GM18519 (cell line): ENCODE results near the gene CEP112.

ENCODE experiments used
- ATAC-seq: cut with Tn5 transposase; IDR thresholded peaks from one replicate; pipeline ENCODE4 v1.9.1; 2021; ENCODE audit warnings: mild to moderate bottlenecking, moderate library complexity; ENCODE audit not compliant: unreplicated experiment, low FRiP score

The CEP112 gene

DNA sequence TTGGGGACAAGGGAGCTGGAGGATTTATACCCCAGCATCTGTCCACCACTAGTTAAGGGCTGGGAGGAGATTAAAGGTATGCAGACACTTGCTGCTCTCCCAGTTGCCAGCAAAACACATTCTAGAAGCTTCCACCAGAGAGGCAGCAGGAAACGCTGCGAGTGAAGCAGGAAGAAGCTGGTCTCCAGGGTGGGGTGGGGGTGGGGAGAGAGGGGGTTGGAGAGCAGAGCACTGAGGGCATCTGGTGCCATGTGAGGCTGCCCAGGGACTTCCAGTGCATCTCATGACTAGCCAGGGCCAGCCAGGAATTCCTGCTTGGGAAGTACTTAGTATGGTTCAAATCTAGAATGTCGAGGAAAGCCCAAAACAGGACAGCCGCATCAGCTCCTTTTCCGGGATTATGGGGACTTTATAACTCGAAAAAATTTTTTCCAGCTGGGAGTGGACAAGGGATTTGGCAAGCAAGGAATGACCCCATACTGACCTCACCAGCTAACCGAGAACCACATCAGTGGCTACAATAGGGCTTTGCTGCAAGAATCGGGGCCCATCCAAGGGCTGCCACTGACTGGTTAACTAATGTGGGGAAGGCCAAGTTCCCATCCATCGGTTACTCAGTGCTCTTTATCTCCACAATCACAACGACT is 604.3 kb downstream of the CEP112 start:
- ATAC-seq: no peak

DNA sequence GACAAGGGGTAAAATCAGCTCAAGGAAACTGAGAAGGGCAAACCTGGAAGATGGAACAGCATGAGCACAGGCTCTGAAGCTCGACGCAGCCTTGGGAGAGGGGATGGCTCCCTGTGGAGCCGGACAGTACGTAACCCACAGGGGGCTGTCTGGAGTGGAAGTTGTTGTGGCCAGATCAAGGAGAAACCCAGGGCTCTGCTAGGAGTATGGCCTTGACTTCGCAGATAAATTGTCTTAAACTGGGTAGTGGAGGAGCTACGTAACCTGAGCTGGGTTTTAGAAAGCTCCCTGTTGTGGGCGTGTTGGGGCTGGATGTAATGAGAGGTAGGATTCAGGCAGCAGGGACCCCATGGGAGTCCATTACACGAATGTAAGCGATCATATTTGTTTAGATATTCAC is 605.0 kb downstream of the CEP112 start:
- ATAC-seq: no peak
